GM19395 (cell line): ENCODE results near the gene LMO2.

Experiments used
- ATAC-seq: cut with Tn5 transposase; IDR thresholded peaks from one replicate; pipeline ENCODE4 v1.9.1; 2021; ENCODE audit warnings: mild to moderate bottlenecking, moderate library complexity; ENCODE audit not compliant: unreplicated experiment

Gene LMO2

GRCh38 chr11:33916736-33917135, 24.9 kb upstream of the LMO2 start:
- no peak for ATAC-seq

GRCh38 chr11:33915526-33915925, 23.6 kb upstream of the LMO2 start:
- ATAC-seq: no peak

GRCh38 chr11:33913991-33914390, 22.1 kb upstream of the LMO2 start:
- ATAC-seq: no peak

GRCh38 chr11:33912405-33913361, 20.8 kb upstream of the LMO2 start:
- peak; percentile 84 for ATAC-seq

- no peak for ATAC-seq
These were observed 19.1 kb upstream of the LMO2 start for GRCh38 chr11:33910958-33911339.

GRCh38 chr11:33910296-33910957, 18.6 kb upstream of the LMO2 start:
- ATAC-seq: no peak

- ATAC-seq: no peak
These were observed 17.7 kb upstream of the LMO2 start for GRCh38 chr11:33909552-33909951.

- no peak for ATAC-seq
These were observed 17.3 kb upstream of the LMO2 start for GRCh38 chr11:33909150-33909549.

GRCh38 chr11:33907421-33907820, 15.5 kb upstream of the LMO2 start:
- ATAC-seq: no peak

- no peak for ATAC-seq
These were observed 14.8 kb upstream of the LMO2 start for GRCh38 chr11:33906484-33907186.

- no peak for ATAC-seq
These were observed 12.2 kb upstream of the LMO2 start for GRCh38 chr11:33904102-33904501.

- ATAC-seq: no peak
These were observed 8.4 kb upstream of the LMO2 start for GRCh38 chr11:33900159-33900840.

GRCh38 chr11:33899400-33900037, 7.6 kb upstream of the LMO2 start:
- ATAC-seq: no peak

GRCh38 chr11:33898957-33899356, 7.1 kb upstream of the LMO2 start:
- ATAC-seq: no peak

- ATAC-seq: no peak
These were observed 6.0 kb upstream of the LMO2 start for GRCh38 chr11:33897761-33898375.

- no peak for ATAC-seq
These were observed 5.0 kb upstream of the LMO2 start for GRCh38 chr11:33896911-33897310.

GRCh38 chr11:33895752-33896137, 3.9 kb upstream of the LMO2 start:
- no peak for ATAC-seq

- ATAC-seq: no peak
These were observed 2.5 kb upstream of the LMO2 start for GRCh38 chr11:33894398-33894746.

GRCh38 chr11:33893711-33894397, 2.0 kb upstream of the LMO2 start:
- ATAC-seq: peak; percentile 86
